ENCODE data around the gene ACTN4.
A peak's percentile ranks its signal among the peaks of the same experiment; 100 is the strongest.

Gene ACTN4

DNA sequence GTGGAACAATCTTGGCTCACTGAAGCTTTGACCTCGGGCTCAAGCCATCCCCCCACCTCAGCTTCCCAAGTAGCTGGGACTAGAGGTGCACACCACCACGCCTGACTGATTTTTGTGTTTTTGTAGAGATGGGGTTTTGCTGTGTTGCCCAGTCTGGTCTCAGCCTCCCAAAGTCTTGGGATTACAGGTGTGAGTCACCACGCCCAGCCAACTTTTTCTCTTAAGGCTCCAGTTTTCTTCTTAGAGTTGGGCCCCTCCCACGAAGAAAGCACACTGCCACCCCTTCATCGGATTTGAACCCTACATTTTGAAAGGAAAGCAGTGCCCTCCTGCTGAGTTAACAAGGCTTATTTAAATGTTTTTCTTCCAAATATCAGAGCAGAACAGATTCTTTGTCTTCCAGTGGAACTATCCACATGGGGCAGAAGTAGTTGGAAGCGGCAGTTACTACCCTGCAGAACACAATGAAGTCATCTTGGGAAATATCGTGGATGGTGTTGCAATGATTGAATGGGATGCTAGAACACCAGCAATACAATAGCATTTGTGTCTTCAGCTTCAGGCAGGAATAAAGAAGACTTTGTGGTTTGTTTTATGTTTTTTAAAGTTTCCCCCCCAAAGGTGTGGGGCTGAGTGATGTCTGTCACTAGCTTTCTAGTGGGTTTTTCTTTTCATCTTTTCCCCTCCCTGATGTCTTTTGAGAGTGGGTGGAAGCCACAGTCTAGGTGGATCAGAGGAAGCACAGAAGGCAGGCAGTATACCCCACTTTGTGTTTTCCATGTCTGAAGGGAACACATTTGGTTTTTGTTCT lies 8.9 kb downstream of the ACTN4 start:
- H3K4me1 ChIP-seq (ENCODE audit: insufficient read depth, low read length) = peaks cover 42% of the 10 kb centered on the region
- TF ChIP-seq EZH2 (IDR thresholded peaks at IDR 0.05; ENCODE audit: borderline replicate concordance, low read depth, low read length, severe bottlenecking) = no peak
- TF ChIP-seq, protein P1, sequence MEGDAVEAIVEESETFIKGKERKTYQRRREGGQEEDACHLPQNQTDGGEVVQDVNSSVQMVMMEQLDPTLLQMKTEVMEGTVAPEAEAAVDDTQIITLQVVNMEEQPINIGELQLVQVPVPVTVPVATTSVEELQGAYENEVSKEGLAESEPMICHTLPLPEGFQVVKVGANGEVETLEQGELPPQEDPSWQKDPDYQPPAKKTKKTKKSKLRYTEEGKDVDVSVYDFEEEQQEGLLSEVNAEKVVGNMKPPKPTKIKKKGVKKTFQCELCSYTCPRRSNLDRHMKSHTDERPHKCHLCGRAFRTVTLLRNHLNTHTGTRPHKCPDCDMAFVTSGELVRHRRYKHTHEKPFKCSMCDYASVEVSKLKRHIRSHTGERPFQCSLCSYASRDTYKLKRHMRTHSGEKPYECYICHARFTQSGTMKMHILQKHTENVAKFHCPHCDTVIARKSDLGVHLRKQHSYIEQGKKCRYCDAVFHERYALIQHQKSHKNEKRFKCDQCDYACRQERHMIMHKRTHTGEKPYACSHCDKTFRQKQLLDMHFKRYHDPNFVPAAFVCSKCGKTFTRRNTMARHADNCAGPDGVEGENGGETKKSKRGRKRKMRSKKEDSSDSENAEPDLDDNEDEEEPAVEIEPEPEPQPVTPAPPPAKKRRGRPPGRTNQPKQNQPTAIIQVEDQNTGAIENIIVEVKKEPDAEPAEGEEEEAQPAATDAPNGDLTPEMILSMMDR (IDR thresholded peaks at IDR 0.05; ENCODE audit: borderline replicate concordance, extremely low read depth, low read length, poor library complexity, severe bottlenecking) = no peak

DNA sequence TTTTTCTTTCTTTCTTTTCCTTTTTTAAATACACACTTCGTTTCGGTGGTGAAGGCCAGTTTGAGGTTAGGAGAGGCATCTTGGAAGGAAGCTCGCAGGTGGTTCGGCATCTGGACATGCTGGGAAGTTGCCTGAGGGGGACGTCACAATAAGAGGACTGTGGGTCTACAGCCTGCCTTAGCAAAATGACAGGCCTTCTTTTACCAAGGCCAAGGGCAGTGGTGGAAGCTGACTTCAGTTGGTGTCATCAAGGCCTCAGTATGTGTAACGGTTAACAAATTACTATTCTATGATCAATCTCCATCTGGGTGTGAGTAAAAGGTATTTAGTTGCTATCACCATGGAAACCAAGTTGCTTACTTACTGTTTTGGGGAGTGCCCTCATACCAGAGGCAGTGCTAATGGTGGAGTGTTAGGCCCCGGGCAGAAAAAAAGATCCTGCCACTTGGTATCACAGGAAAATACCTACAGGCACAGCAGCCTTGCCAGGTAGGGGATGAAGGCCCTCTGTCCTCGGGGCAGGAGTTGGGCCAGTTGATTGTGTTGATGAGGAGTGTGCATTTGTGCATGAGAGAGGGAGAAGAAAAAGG lies 10.3 kb downstream of the ACTN4 start:
- Histone ChIP-seq H2AFZ (ENCODE audit: low read depth, low read length) (no peak overlapping the region), H3K79me2 (ENCODE audit: insufficient read depth, low read length) (peaks cover 96% of the 10 kb centered on the region), H4K20me1 (ENCODE audit: insufficient read depth, low read length) (peaks cover 85% of the 10 kb centered on the region), H3K4me3 (ENCODE audit: low read depth in 1 of 2, low read length in 2 of 2) (no peak overlapping the region), H3K4me1 (ENCODE audit: insufficient read depth, low read length) (peaks cover 33% of the 10 kb centered on the region), H3K9ac (ENCODE audit: low read depth, low read length) (no peak overlapping the region), H3K9me3 (ENCODE audit: insufficient read depth, low read length, severe bottlenecking) (no peaks in the 10 kb centered on the region), H3K27ac (ENCODE audit: low read length) (no peak overlapping the region), H3K27me3 (ENCODE audit: insufficient read depth, low read length, poor library complexity) (no peaks in the 10 kb centered on the region), H3K36me3 (ENCODE audit: insufficient read depth, low read length) (peaks cover 16% of the 10 kb centered on the region), H3K4me2 (ENCODE audit: insufficient read depth, low read length) (no peak overlapping the region)
- no peak for TF ChIP-seq EZH2 (IDR thresholded peaks at IDR 0.05; ENCODE audit: borderline replicate concordance, low read depth, low read length, severe bottlenecking)
- TF ChIP-seq, protein P1 (IDR thresholded peaks at IDR 0.05; ENCODE audit: borderline replicate concordance, extremely low read depth, low read length, poor library complexity, severe bottlenecking) = no peak
- no peak for ATAC-seq (ENCODE audit: insufficient read depth, low read depth)
- no peak for DNase-seq

More for the DNA sequence above, 8.9 kb downstream of the ACTN4 start:
- Histone ChIP-seq H3K79me2 (ENCODE audit: insufficient read depth, low read length) (peaks cover 98% of the 10 kb centered on the region), H3K9me3 (ENCODE audit: insufficient read depth, low read length, severe bottlenecking) (no peaks in the 10 kb centered on the region), H3K36me3 (ENCODE audit: insufficient read depth, low read length) (peaks cover 16% of the 10 kb centered on the region), H3K9ac (ENCODE audit: low read depth, low read length) (no peak overlapping the region), H3K27me3 (ENCODE audit: insufficient read depth, low read length, poor library complexity) (no peaks in the 10 kb centered on the region), H3K4me3 (ENCODE audit: low read depth in 1 of 2, low read length in 2 of 2) (no peak overlapping the region), H2AFZ (ENCODE audit: low read depth, low read length) (no peak overlapping the region), H4K20me1 (ENCODE audit: insufficient read depth, low read length) (peaks cover 82% of the 10 kb centered on the region), H3K4me2 (ENCODE audit: insufficient read depth, low read length) (no peak overlapping the region; the same call in 1 of the 2 replicates), H3K27ac (ENCODE audit: low read length) (no peak overlapping the region)
- DNase-seq = peak; percentile 66
- peak; percentile 99 for ATAC-seq (ENCODE audit: insufficient read depth, low read depth)

DNA sequence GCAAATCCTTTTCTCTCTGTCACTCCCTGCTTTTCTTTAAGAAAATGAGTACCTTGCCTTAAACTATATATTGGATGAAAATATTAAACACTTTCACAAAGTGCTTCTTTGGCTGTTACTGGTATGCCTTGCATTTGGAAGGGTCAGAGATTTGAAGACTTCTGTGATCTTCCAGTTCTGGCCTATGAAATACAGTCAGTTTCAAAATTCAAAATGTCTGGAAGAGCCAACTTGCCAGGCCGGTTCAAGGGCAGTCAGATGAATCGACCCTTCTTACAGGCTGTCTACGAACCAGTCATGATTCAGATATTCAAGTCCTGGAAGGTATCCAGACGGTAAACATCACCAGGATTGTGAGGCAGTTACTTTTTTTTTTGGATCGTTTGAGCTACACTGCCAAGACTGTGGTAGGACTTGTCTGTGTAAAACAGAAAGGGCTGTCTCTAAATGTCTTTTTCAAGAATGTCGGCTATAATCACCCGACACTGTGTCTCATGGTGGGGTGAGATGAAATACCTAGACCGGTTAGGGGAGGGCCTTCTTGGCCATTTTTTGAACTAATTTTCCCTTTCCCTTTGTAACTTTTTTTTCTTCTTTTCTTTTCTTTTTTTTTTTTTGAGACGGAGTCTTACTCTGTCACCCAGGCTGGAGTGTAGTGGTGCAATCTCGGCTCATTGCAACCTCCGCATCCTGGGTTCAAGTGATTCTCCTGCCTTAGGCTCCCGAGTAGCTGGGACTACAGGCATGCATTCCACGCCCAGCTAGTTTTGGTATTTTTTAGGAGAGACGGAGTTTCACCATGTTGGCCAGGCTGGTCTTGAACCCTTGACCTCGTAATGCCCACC lies 11.2 kb downstream of the ACTN4 start:
- no peak for ATAC-seq (ENCODE audit: insufficient read depth, low read depth)
- TF ChIP-seq, protein P1 (IDR thresholded peaks at IDR 0.05; ENCODE audit: borderline replicate concordance, extremely low read depth, low read length, poor library complexity, severe bottlenecking) = no peak
- no peak for TF ChIP-seq EZH2 (IDR thresholded peaks at IDR 0.05; ENCODE audit: borderline replicate concordance, low read depth, low read length, severe bottlenecking)
- no peak overlapping the region for H3K4me3 ChIP-seq (ENCODE audit: low read depth in 1 of 2, low read length in 2 of 2)

More for the DNA sequence above, 11.2 kb downstream of the ACTN4 start:
- peaks cover 97% of the 10 kb centered on the region for H3K79me2 ChIP-seq (ENCODE audit: insufficient read depth, low read length)
- H3K27ac ChIP-seq (ENCODE audit: low read length) = no peak overlapping the region
- peaks cover 85% of the 10 kb centered on the region for H4K20me1 ChIP-seq (ENCODE audit: insufficient read depth, low read length)
- peaks cover 33% of the 10 kb centered on the region for H3K4me1 ChIP-seq (ENCODE audit: insufficient read depth, low read length)
- H2AFZ ChIP-seq (ENCODE audit: low read depth, low read length) = no peak overlapping the region
- no peak for DNase-seq
- H3K9me3 ChIP-seq (ENCODE audit: insufficient read depth, low read length, severe bottlenecking) = no peaks in the 10 kb centered on the region
- no peak overlapping the region for H3K9ac ChIP-seq (ENCODE audit: low read depth, low read length)
- H3K27me3 ChIP-seq (ENCODE audit: insufficient read depth, low read length, poor library complexity) = no peaks in the 10 kb centered on the region
- peaks cover 16% of the 10 kb centered on the region for H3K36me3 ChIP-seq (ENCODE audit: insufficient read depth, low read length)
- H3K4me2 ChIP-seq (ENCODE audit: insufficient read depth, low read length) = no peak overlapping the region

All from DND-41 (cell line).